K562 (cell line): Measurements from ENCODE around the gene CEND1. TPM values are rescaled to one million over a fixed set of nuclear protein-coding genes. Genes with fewer than 3 reads are reported as not detected.
A peak's percentile ranks its signal among the peaks of the same experiment; 100 is the strongest.

ENCODE experiments used
- CBFA2T3 ChIP-seq: fragments of 450-650 bp; IDR thresholded peaks from 2 replicates; pipeline ENCODE4 v1.6.1; 2017
- GABPB1 ChIP-seq: sonication (generic); formaldehyde crosslinking; IDR thresholded peaks from 2 replicates; pipeline ENCODE4 v1.8.0; 2022; ENCODE audit warnings: mild to moderate bottlenecking, missing genetic modification reagents
- GATAD2B ChIP-seq: fragments of 450-650 bp; IDR thresholded peaks from 2 replicates; pipeline ENCODE4 v1.6.1; 2017; ENCODE audit warnings: mild to moderate bottlenecking, borderline replicate concordance
- MAFG ChIP-seq: fragments of 450-650 bp; conservative IDR thresholded peaks from 2 replicates; pipeline ENCODE4 v1.6.1; 2016; ENCODE audit warnings: missing genetic modification characterization, missing compliant biosample characterization
- MAX ChIP-seq: sonication (generic); formaldehyde crosslinking; IDR thresholded peaks from 2 replicates; pipeline ENCODE4 v1.9.0; 2022; ENCODE audit warnings: mild to moderate bottlenecking, missing genetic modification reagents
- NFE2 ChIP-seq: IDR thresholded peaks from 2 replicates; pipeline ENCODE4 v1.6.1; 2014; ENCODE audit warnings: antibody characterized with exemption, low read depth
- PCBP2 ChIP-seq: fragments of 200-400 bp; formaldehyde crosslinking; IDR thresholded peaks from 2 replicates; pipeline ENCODE4 v1.6.1; 2018; ENCODE audit warnings: low read length, low read depth, mild to moderate bottlenecking, moderate library complexity; ENCODE audit not compliant: poor library complexity, severe bottlenecking
- SMAD1 ChIP-seq: fragments of 150-350 bp; IDR thresholded peaks from 2 replicates; pipeline ENCODE4 v1.6.1; 2014; ENCODE audit warnings: low read length, low read depth; ENCODE audit not compliant: partially characterized antibody
- SNRNP70 ChIP-seq: fragments of 200-400 bp; formaldehyde crosslinking; optimal IDR thresholded peaks from 2 replicates; pipeline ENCODE3; 2017; ENCODE audit warnings: low read depth, low read length
- ZEB2 ChIP-seq: fragments of 450-650 bp; IDR thresholded peaks from 2 replicates; pipeline ENCODE4 v1.6.1; 2016
- ZNF232 ChIP-seq: sonication (generic); formaldehyde crosslinking; IDR thresholded peaks from 2 replicates; pipeline ENCODE4 v1.8.0; 2022; ENCODE audit warnings: mild to moderate bottlenecking, missing genetic modification reagents
- polyA plus RNA-seq, 8 experiments: library from polyadenylated mRNA; depleted of rRNA in 4 of 8; stranded (reverse) in 5 of 8; unstranded in 3 of 8; fragments of >200 nt; fragmentation: Nextera tagmentation in 2 of 8; fragmentation: Illumina TruSeq in 1 of 8; extraction: Ambion mirVana in 2 of 8; extraction: Trizol in 1 of 8; gene quantifications; 2 replicates each; pipeline versions ENCODE4 v1.2.1 to v1.2.3, GENCODE V29; 2011 to 2014; ENCODE audit warnings: inconsistent platforms in 1 of 8, missing spikeins in 1 of 8
- total RNA-seq, 7 experiments: library from RNA; depleted of rRNA in 6 of 7; stranded (reverse); fragments of >200 nt in 6 of 7; fragmentation: Illumina TruSeq in 2 of 7; extraction: Trizol in 2 of 7; gene quantifications; 2 replicates each; pipeline versions ENCODE4 v1.2.1 to v1.2.3, GENCODE V29; 2011 to 2021; ENCODE audit warnings: low replicate concordance in 1 of 7
- TF ChIP-seq, protein P1 (sequence below): fragments of 250-450 bp; sonication (Bioruptor Pico); IDR thresholded peaks from 2 replicates; pipeline ENCODE4 v1.8.0; 2022; ENCODE audit warnings: moderate library complexity, mild to moderate bottlenecking, inconsistent platforms
- TF ChIP-seq, protein P2 (sequence below): fragments of 450-650 bp; formaldehyde crosslinking; IDR thresholded peaks from 2 replicates; pipeline ENCODE4 v1.4.0; 2022; ENCODE audit warnings: missing genetic modification characterization
- TF ChIP-seq, protein P3 (sequence below): fragments of 450-650 bp; IDR thresholded peaks from one replicate; pipeline ENCODE4 v1.6.1; 2018; ENCODE audit warnings: mild to moderate bottlenecking, moderate library complexity; ENCODE audit not compliant: partially characterized antibody

The CEND1 gene
- total and polyA plus RNA-seq, 9 of the 15 experiments (the other 6 are each of a cell fraction or from before 2014, with no cell fraction given) = 0.13 to 0.18 (median 0.16) TPM; not detected in 6

GRCh38 chr11:746289-747157, 43.4 kb downstream of the CEND1 start (continued):
- TF ChIP-seq, protein P1, sequence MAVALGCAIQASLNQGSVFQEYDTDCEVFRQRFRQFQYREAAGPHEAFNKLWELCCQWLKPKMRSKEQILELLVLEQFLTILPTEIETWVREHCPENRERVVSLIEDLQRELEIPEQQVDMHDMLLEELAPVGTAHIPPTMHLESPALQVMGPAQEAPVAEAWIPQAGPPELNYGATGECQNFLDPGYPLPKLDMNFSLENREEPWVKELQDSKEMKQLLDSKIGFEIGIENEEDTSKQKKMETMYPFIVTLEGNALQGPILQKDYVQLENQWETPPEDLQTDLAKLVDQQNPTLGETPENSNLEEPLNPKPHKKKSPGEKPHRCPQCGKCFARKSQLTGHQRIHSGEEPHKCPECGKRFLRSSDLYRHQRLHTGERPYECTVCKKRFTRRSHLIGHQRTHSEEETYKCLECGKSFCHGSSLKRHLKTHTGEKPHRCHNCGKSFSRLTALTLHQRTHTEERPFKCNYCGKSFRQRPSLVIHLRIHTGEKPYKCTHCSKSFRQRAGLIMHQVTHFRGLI (CRISPR knock-in tag) = no peak
- TF ChIP-seq MAX (CRISPR knock-in tag) = no peak
- TF ChIP-seq PCBP2 = no peak
- TF ChIP-seq ZNF232 = no peak
- no peak for TF ChIP-seq SNRNP70
- TF ChIP-seq CBFA2T3 = no peak
- TF ChIP-seq SMAD1 = no peak
- TF ChIP-seq GATAD2B = no peak
- no peak for TF ChIP-seq ZEB2
- TF ChIP-seq, protein P2, sequence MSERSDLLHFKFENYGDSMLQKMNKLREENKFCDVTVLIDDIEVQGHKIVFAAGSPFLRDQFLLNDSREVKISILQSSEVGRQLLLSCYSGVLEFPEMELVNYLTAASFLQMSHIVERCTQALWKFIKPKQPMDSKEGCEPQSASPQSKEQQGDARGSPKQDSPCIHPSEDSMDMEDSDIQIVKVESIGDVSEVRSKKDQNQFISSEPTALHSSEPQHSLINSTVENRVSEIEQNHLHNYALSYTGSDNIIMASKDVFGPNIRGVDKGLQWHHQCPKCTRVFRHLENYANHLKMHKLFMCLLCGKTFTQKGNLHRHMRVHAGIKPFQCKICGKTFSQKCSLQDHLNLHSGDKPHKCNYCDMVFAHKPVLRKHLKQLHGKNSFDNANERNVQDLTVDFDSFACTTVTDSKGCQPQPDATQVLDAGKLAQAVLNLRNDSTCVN (CRISPR knock-in tag) = no peak
- TF ChIP-seq NFE2 = peak; percentile 64
- TF ChIP-seq, protein P3, sequence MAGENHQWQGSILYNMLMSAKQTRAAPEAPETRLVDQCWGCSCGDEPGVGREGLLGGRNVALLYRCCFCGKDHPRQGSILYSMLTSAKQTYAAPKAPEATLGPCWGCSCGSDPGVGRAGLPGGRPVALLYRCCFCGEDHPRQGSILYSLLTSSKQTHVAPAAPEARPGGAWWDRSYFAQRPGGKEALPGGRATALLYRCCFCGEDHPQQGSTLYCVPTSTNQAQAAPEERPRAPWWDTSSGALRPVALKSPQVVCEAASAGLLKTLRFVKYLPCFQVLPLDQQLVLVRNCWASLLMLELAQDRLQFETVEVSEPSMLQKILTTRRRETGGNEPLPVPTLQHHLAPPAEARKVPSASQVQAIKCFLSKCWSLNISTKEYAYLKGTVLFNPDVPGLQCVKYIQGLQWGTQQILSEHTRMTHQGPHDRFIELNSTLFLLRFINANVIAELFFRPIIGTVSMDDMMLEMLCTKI = no peak
- TF ChIP-seq GABPB1 = peak; percentile 59; the same call in 1 of the 2 replicates
- TF ChIP-seq MAFG (tag) = peak; percentile 64
